SKM-1 treated with dmso at 0.1 percent for 144 hours (cell line): ENCODE results near the gene SEMA4D.
A peak's percentile ranks its signal among the peaks of the same experiment; 100 is the strongest.

Experiments
- DNase-seq: peaks from one replicate; lab custom pipeline; 2025; ENCODE audit not compliant: unreplicated experiment; lab: John Stamatoyannopoulos, UW

SEMA4D gene

GRCh38 chr9:89388868-89389177 is 109.1 kb downstream of the SEMA4D start:
- DNase-seq, result no peak

DNA sequence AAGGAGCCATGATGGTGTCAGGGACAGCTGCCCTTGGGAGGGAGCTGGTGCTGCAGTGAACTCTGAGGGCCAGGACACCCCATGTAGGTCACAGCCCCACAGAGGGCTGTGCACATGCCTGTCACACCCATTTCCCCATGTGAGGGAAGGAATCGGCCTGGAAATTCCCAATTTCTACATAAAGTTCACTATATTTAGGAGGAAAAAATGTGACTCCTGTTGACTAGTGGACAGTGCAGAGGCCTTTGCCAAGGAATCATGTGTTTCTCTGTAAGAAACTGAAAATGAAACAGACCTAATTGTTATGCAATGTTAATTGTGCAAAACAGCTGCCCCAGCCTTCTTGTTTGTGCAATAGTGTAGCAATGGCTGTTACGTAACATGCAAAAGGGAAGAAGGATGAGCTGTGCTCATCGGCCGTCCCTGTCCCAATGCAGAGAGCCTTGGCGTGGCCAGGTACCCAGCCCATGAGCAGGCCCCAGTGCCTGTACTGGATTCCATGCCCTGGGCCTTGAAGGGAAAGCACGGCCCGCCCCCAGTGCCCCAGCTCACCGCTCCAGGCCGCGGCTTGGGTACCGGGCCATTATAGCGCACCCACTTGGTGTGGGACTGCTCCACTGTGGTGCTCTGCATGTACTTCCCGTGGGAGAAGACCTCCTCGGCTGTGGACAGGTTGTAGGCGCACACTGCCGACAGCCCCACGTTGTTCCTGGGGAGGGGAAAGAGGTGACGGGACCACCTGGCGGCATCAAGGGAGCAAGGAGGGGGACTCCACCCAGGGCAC is 109.6 kb downstream of the SEMA4D start:
- peak; percentile 86 for DNase-seq

- no peak for DNase-seq
Measured at GRCh38 chr9:89387197-89387849, 110.6 kb downstream of the SEMA4D start.

DNA sequence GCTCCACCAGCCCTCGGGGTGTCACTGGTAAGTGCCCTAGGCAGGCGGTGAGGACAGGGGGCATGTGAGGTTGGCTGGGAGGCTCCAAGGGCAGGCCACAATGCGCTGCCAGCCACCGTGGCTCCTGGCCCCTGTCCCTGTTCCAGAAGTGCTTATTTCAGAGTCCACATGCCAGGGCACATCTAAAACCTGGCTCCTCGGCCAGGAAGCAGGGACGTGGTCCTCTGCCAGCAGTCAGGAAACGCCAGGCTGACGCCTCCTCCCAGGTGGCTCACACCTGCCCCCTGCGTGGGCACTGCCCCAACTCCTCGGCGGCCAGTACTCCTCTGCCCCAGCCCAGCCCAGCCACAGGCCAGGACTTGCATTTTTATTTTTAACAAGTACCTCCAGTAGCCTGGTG is 111.1 kb downstream of the SEMA4D start:
- DNase-seq, result no peak

DNA sequence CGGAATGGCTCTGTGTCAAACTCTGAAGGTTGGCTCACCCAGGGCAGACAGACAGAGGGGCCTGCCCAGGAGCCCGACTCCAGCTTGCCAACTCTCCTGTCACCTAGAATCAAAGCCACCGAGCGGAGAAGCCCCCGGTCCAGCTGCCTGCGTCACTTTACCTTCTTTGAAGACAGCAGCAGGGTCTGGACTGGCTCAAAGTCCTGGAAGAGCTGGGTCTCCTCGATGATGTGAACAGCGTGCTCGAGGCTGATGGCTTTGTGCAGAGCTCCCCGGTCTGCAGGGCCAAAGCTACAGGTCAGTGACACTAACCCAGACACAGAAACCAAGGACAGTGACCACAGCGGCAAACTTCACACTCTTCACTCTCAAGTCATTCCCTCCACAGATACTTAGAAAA is 111.7 kb downstream of the SEMA4D start:
- no peak for DNase-seq

DNA sequence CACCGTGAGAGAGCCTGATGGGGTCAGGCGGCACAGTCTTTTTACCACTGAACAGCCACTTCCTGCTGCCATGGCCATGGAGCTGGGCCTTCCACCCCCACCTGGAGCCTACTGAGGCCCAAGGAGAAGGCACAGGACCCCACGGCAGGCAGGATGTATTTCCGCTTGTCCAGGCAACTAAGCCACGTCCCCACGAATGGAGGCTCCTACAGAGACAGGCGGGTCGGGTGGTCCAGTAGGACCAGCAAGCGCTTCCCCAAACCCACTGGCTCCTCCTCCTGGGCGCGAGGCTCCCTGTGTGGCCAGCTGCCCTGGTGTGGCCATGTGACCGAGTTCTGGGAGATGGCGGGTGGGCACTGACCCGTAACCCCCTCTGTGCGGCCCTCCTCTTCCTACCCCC is 113.1 kb downstream of the SEMA4D start:
- no peak for DNase-seq

DNA sequence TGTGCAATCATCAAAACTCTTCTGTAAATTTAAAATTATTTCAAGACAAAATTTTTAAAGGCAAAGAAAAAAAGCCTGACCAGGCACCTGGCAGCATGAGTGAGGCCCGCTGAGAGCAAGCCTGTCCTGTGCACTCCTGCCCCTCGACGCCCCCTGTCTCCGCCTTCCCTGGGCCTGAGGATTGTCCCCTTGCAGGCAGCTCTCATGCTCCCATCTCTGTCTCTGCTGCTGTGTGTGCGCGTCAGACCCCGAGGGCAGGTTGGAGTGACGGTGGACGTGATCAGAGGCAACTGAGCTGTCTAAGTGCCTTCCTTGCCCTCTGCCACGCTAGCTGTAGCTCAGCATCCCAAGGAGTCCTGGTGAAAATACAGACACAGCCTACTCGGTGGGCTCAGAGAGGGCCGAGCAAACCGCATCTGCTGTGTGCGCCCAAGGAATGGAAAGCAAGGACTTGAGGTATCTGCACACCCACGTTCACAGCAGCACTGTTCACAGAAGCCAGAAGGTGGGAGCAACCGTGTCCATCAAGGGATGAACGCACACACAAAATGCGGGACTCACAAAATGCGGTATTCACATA is 114.1 kb downstream of the SEMA4D start:
- no peak for DNase-seq

DNA sequence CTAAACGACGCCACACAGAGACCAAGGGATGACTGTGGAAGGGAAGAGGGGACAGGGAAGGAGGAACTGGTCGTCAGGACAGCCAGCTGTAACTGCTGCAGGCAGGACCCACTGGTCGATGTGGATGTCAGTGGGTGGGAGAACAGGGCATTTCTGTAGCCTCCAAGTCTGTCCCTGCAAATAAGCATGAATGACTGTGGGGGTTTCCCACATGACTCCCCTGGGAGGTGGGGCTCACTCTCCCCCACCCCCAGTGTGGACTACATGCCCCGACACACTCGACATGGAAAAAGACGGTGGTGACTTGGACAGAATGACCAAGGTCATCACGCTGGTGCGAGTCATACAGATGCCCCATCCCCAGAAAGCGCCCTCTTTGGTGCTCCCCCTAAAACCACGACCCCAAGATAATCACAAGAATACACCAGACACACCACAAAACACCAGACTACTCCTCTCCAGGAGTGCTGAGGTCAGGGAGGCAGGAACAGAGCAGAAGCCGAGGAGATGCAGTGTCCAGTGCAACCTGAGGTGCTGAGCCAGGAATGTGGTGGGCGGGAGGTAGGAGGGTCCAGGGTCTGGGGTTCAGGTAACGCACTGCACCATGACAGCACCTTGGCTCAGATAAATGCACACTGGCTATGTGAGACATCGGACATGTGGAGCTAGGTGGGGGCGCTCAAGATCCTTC is 114.7 kb downstream of the SEMA4D start:
- no peak for DNase-seq

DNA sequence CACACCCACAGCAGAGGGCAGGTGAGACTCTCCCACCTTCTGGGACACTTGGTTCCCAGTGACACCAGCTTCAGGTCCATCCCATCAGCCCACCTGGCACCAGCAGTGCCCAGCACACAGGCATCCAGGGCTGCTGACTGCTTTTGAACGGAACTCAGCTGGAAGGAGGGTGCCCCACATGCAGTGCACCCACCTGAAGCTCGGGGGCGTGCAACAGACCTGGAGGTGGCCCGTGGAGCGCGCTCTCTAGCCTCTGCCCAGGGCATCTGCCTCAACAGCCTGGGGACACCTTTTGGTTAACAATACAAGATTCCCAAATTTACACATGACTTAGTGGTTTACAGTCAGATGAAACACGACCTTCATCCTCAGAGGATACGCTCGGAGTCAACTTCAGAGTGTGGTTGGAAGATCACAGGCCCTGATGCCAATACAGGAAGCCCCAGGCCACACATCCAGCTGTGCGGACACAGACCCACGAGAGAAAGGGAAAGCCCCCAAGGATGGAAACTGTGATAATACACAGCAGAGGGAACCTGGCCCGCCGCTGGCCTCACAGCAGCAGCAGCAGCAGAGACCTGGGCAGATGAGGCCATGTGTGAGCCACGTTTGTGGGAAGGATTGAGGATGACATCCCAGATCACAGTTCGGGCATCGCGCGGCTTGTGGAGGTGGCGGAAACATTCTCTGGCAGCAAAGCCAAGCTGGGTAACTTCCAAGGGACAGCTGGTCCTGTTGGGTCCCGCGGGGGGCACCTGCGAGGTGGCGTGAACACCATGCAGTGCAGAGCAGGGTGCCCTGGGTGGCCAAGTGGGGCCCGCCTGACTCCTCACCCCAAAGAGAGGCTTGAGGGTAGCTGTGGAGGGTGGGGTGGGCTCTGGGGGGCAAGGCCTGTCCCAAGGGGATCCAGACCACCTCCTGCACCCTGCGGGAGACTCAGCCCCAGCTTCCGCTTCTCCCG is 115.6 kb downstream of the SEMA4D start:
- DNase-seq, result no peak

- no peak for DNase-seq
Measured at GRCh38 chr9:89381308-89381609, 116.7 kb downstream of the SEMA4D start.

- DNase-seq, result no peak
Measured at GRCh38 chr9:89380437-89381307, 117.2 kb downstream of the SEMA4D start.

DNA sequence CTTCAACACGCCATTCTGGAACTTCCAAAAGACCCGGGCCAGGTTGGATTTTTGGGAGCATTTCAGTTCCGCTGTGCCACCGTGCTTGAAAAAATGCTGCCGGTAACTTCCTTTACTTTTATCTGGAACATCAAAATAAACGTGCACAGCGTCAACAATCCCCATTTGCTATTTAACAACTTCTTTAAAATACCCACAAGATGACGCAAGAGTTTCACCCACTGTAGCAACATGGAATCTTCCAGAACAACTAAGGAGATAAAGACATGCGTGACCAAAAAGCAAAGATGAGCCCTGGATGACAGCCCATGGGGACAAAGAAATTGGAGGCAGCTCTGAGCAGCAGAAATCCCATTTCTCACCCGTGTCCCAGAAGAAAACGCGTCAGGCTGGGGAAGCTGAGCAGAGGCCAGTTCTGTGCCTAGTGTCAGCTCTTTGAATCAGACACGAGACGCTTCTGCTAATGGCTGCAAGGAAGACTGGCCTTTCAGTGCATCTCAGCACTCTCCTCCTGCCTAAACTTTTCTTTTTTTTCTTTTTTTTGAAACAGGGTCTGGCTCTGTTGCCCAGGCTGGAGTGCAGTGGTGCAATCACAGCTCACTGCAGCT is 118.3 kb downstream of the SEMA4D start:
- no peak for DNase-seq

DNA sequence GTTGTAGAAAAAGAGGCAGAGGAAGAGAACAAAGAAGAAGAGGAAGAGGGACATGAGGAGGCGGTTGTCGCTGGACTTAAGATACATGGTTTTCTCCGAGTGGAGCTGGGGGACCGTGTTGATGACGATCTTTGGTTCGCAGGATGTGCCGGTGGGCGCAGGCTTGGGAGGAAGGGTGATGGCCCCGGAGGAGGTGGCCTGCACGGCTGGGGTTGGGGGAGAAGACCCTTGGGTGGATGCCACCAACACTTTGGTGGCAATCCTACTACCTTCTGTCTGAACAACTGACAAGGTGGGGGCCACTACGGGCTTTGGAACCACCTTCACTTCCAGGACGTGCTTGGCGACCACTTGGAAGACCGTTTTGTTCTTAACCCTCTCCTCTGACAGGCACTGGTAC is 118.9 kb downstream of the SEMA4D start:
- no peak for DNase-seq

DNA sequence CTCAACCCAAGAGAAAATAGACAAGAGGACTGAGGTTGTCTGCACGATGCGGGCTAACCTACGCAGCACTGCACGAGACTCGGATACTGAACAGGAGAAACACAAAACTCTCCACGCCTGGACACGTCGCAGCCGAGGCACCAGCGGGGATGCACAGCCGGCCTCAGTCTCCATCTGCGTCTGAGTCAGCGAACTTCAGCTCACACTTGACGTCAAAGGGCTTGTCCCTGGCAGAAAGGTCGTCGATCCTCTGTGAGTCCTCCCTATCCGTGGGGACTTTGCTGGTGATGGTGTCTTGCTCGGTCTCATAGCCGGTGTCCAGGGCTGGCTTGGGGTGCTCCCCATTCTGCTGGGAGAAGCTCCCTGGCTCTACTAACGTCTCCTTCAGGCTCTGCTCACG is 119.4 kb downstream of the SEMA4D start:
- DNase-seq, result no peak

DNA sequence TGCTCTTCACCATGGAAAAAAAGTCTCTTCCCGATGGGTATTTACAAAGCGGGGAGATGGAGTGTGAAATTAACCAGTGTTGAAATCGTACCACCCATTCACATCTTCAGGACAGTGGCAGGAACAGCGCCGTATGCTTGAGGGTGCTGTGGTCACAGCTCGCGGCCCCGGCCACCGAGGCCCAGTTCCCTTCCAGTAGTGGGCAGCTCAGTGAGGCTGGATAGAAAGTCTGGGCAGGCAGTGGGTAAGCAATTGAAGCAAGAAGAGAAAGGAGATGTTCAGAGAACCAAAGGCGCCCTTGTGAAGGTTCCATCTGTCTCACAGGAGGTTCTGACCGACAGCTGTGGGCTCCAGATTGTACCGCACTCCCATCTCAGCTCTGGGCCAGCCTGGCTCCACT is 120.5 kb downstream of the SEMA4D start:
- DNase-seq, result no peak

GRCh38 chr9:89376741-89377351 is 121.1 kb downstream of the SEMA4D start:
- DNase-seq, result no peak

DNA sequence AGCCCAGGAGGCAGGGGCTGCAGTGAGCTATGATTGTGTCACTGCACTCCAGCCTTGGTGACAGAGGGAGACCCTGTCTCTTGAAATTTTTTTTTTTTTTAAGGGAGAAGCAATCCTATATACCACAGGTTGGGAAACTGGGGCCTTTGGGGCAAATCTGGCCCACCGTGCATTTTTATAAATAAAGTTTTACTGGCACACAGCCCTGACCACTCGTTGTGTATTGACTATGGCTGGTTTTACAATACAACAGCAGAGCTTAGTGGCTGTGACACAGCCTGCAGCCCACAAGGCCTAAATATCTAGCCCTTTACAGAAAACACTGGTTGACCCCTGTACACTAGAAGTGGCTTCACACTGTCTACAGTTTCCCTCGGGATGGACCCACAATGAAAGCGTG is 121.6 kb downstream of the SEMA4D start:
- DNase-seq, result no peak

DNA sequence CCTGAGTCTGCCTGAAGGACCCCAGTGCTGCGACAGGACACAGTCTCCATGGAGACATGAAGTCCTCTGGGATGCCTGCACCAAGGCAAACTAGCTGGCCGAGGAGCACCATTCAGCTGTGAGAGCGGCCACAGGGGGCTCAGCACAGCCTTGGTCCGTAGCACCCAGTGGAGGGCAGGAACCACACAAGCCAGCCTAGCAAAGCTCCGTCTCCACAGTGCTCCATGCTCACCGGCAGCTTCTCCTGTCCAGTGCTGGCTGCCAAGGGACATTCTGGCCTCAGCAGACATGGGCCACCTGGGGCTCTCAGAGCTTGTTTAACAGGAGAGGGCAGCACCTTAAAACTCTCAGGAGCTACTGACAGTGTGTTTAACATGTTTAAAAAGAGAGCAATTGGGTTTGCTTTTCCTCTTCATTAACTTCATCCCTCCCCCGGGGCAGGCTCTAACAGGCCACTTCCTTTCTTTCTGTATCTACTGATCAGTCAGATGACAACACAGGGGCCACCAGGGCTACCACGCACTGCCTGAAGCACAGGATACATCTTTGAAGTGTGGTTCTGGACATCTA is 122.6 kb downstream of the SEMA4D start:
- peak; percentile 28 for DNase-seq

- no peak for DNase-seq
Measured at GRCh38 chr9:89374176-89374575, 123.7 kb downstream of the SEMA4D start.
